A549 treated with RU486 at 1 μM for 4 hours (cell line): ENCODE data around the gene DISC1. TPM values are rescaled to one million over a fixed set of nuclear protein-coding genes. Genes with fewer than 3 reads are reported as not detected.

ENCODE experiments used
- total RNA-seq: library from RNA; stranded (reverse); fragments of 200-300 nt; extraction: Qiagen RNA extraction; gene quantifications from 5 replicates; pipeline ENCODE4 v1.2.3, GENCODE V29; 2022; ENCODE audit warnings: low read depth

Gene DISC1
- 0.10 to 0.21 TPM (median 0.18 TPM) in 5 replicates for total RNA-seq

GRCh38 chr1:231626535-231626950 lies at the start of gene DISC1:
Gene DISC1, plus strand, starts transcription at chr1:231626790. Its CDS starts 78 bp downstream, at chr1:231626868.

Other genes with a start within 250 kb of the DISC1 start
- gene EGLN1, start 204.5 kb upstream of the DISC1 start, total RNA-seq: 37.2 to 64.7 TPM (median 54.6 TPM) in 5 replicates
- gene TSNAX, start 98.1 kb upstream of the DISC1 start, total RNA-seq: 20.8 to 50.0 TPM (median 38.6 TPM) in 5 replicates